GM18517 (cell line): ENCODE measurements around the gene CNNM3.

Source experiments
- ATAC-seq: cut with Tn5 transposase; IDR thresholded peaks from one replicate; pipeline ENCODE4 v1.9.1; 2021; ENCODE audit warnings: mild to moderate bottlenecking, moderate library complexity; ENCODE audit not compliant: unreplicated experiment

CNNM3 gene

GRCh38 chr2:96816836-96817702, 1.0 kb downstream of the CNNM3 start:
- no peak for ATAC-seq

GRCh38 chr2:96817882-96818281, 1.8 kb downstream of the CNNM3 start:
- no peak for ATAC-seq

GRCh38 chr2:96819128-96819875, 3.2 kb downstream of the CNNM3 start:
- no peak for ATAC-seq

DNA sequence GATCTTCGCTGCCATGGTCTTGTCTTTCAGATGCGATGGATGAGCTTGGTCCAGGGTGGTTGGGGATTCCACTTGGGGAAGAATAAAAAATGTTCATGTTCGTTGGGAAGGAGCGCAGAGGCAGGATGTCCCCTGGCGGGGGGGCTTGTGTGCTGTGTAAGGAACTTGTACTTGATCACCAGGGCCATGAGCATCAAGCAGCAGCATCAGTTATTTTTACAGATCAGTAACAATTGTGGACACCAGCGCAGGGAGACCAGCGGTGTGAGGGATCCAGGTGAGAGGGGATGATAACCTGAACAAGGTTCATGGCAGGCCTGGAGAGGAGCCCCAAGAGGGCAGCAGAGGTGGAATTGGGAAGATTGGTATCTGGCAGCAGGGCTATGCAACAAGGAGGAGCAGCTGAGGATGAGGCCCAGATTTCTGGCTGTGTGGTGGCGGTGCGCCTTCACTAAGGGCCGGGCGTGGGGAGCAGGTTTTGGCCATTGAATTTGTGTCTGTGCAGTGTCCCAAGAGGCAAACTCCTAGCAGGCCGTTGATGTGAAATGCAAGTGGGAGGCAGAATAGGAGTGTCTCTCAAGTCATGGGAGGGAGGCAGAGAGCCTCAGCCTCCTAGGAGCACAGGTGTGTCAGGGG, 3.9 kb downstream of the CNNM3 start:
- no peak for ATAC-seq

- no peak for ATAC-seq
Observed at GRCh38 chr2:96821113-96821675, 5.1 kb downstream of the CNNM3 start.

- ATAC-seq, result no peak
Observed at GRCh38 chr2:96822786-96823185, 6.7 kb downstream of the CNNM3 start.

GRCh38 chr2:96823198-96823597, 7.1 kb downstream of the CNNM3 start:
- no peak for ATAC-seq

DNA sequence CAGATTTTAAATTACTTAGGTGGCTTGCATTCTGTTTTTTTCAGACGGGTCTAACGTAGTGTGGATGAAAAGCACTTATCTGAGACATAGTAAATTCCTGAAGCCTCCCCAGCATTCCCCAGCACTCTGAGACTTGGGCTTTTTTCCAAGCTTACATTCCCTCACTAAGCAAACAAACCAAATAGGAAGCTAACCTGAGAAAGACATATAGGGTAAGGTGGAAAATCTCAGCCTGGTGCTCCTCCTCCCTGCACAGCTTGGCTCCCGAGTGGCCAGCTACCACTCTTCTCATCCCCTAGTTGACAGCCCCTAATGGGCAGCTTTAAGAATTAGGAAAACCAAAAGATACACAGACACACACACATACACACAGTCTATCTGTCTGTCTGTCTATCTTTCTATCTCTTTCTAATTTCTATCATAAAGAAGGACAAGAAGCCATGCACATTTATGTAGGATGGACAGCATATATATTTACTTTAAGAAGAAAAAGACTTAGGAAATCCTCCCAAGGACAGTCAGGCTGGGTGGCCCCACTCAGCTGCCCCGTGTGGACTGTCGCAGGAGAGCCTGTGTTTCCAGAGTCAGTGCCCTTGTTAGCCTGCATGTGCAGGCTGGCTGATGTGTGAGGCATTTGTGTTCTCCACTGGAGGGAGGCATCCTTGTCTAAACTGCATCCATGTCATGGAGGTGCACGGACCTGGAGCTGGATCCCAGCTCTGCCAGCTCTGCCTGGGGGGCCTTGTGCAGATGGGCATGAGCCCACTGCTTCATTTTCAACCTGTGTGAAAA, 8.2 kb downstream of the CNNM3 start:
- ATAC-seq, result no peak

GRCh38 chr2:96825057-96825456, 9.0 kb downstream of the CNNM3 start:
- no peak for ATAC-seq

GRCh38 chr2:96826546-96827278, 10.6 kb downstream of the CNNM3 start:
- no peak for ATAC-seq

- no peak for ATAC-seq
Observed at GRCh38 chr2:96828436-96828835, 12.4 kb downstream of the CNNM3 start.

- ATAC-seq, result no peak
Observed at GRCh38 chr2:96828874-96829273, 12.8 kb downstream of the CNNM3 start.

DNA sequence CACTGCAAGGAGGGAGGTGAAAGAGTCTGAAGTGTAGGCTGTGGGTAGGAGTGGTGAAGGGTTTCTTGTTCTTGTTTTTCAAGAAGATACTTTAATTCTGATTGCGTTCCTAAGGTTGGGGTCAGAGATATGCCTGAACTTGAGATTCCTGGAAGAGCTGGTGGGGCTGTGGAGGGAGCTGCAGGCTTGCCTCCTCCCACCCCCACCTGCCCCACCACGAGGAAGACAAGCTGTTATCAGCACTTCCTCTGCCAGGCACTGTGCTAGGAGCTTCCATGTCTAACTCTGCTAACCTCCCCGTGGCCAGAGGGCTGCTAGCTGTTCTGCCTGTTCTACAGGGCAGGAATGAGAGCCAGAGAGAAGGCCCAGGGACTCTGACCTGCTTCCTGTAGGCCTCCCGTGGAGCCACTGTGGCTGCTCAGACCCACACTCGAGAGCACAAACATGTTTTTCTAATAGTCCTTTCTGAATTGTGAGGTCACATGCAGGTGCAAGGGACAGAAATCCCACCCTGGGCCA, 14.0 kb downstream of the CNNM3 start:
- no peak for ATAC-seq

- no peak for ATAC-seq
Observed at GRCh38 chr2:96831679-96832078, 15.6 kb downstream of the CNNM3 start.

DNA sequence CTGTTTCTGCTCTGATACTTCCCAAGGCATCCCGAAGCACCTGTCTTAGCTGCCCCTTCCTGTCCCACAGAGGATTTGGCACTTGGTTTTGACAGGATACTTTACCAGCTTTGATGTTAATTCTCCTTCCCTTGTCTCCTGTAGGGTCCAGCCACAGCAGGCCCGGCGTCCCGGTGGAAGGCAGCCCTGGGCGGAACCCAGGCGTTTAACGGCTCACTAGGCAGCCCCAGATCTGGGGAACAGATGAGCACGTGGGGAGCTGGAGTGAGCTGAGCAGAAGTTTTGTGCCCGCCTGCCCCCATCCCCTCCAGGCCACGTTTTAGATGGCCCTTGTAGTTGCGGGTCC, 16.3 kb downstream of the CNNM3 start:
- no peak for ATAC-seq

GRCh38 chr2:96832754-96833507, 16.9 kb downstream of the CNNM3 start:
- no peak for ATAC-seq

- no peak for ATAC-seq
Observed at GRCh38 chr2:96835830-96836229, 19.8 kb downstream of the CNNM3 start.

GRCh38 chr2:96837575-96837974, 21.5 kb downstream of the CNNM3 start:
- no peak for ATAC-seq
